DMS53 treated with DMSO at 0.1 percent for 48 hours (cell line): Measurements from ENCODE around the gene CCR2.

Experiments used
- DNase-seq: peaks from one replicate; lab custom pipeline; 2025; ENCODE audit not compliant: unreplicated experiment; lab: John Stamatoyannopoulos, UW

The CCR2 gene

DNA sequence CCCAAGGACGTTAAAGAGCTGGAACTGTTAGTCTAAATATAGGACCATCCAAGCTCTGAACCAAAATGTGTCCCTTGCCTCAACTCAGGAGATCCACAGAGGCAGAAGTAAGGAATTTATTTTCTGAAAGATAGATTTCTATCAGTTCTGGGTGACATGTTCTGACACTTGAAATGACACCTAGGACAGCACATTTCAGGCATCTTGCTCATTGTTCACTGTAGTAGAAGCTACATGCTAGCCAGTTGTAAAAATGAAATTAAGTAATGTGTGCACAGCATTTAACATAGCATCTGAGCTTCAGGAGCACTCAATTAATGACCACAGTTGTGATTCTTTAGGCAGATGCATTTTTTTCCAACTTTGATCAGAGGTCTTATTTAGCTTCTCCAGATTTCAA lies 567 bp downstream of the CCR2 start:
- DNase-seq = no peak

DNA sequence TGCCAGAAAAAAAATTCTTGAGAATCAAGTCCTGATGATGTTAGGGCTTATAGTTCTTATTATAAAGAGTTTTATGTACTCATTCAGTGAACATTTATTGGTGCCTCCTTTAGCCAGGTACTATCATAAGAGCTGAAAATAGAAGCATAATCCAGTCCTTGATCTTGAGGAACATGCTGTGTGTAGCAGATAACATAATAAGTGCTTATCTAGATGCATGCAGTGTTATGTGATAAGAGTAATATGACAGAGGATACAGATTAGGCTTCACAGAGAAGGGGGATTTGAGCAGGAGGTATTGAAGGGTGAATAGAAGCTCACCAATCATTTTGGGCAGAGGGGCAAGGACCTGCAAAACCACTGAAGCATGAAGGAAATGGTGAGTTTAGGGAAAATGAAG lies 1.1 kb downstream of the CCR2 start:
- DNase-seq = no peak

GRCh38 chr3:46356276-46356675 lies 2.4 kb downstream of the CCR2 start:
- no peak for DNase-seq

GRCh38 chr3:46356909-46357308 lies 3.0 kb downstream of the CCR2 start:
- DNase-seq = no peak

DNA sequence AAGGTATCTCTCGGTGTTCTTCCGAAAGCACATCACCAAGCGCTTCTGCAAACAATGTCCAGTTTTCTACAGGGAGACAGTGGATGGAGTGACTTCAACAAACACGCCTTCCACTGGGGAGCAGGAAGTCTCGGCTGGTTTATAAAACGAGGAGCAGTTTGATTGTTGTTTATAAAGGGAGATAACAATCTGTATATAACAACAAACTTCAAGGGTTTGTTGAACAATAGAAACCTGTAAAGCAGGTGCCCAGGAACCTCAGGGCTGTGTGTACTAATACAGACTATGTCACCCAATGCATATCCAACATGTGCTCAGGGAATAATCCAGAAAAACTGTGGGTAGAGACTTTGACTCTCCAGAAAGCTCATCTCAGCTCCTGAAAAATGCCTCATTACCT lies 4.6 kb downstream of the CCR2 start:
- no peak for DNase-seq

DNA sequence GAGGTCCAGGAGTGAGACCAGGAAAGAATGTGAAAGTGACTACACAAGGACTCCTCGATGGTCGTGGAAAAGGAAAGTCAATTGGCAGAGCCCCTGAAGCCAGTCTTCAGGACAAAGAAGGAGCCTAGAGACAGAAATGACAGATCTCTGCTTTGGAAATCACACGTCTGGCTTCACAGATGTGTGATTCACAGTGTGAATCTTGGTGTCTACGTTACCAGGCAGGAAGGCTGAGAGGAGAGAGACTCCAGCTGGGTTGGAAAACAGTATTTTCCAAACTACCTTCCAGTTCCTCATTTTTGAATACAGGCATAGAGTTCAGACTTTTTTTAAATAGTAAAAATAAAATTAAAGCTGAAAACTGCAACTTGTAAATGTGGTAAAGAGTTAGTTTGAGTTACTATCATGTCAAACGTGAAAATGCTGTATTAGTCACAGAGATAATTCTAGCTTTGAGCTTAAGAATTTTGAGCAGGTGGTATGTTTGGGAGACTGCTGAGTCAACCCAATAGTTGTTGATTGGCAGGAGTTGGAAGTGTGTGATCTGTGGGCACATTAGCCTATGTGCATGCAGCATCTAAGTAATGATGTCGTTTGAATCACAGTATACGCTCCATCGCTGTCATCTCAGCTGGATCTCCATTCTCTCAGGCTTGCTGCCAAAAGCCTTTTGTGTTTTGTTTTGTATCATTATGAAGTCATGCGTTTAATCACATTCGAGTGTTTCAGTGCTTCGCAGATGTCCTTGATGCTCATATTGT lies 6.0 kb downstream of the CCR2 start:
- DNase-seq = no peak

DNA sequence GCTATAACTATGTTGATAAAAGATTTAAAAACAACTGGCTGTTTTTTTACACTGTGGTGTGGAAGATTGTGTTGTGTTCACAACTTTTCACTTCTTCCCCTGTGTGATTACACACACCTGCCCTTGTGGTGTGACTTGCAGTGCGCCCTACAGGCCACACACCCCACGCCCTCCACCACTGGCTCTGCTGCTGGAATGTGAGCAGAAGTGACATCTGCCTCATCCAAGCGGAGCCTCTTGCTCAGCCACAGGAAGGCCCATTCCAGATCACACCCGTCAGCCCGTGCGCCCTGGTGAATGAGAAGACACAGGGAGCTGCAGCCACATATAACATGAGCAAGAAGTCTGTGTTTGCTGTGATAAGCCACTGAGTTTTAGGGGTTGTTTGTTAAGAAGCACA lies 7.0 kb downstream of the CCR2 start:
- DNase-seq = no peak

DNA sequence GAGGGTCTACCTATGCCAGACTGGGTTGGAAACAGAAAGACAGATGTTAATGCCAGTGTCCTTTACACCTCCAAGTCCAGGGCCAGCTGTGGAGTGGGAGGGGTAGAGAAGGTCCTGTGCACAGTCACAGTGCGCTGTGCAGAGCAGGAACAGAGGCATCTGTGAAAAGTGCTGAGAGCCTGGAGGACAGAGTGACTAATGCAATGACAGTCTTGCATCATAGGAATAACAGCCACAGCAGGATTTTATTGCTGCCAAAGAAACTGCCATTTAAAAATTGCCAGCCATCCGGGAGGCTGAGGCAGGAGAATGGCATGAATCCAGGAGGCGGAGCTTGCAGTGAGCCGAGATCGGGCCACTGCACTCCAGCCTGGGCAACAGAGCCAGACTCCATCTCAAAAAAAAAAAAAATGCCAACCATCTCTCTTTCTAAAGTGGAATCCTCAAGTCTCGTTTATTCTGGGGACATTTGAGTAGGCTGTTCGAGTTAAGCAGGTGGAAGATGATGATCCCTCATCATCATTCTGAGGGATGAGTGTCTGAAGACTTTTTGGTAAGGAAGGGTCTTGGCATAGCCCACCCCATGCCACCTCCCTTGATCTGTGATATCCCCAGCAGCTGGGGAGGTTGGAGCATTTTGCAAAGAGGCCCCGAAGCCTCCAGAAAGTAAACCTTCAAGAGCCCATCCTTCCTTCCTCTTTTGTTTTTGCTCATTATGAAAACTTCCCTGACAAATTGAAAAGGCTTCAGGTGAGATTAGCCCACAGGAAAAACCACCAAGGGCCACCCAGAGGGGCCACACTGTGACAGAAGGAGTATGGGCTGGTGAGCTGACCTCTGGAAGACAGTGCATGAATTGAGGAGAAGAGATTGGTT lies 7.7 kb downstream of the CCR2 start:
- DNase-seq = no peak

GRCh38 chr3:46365041-46365440 lies 11.1 kb downstream of the CCR2 start:
- DNase-seq = no peak

GRCh38 chr3:46365737-46366524 lies 12.0 kb downstream of the CCR2 start:
- no peak for DNase-seq

GRCh38 chr3:46367811-46368210 lies 13.9 kb downstream of the CCR2 start:
- no peak for DNase-seq

DNA sequence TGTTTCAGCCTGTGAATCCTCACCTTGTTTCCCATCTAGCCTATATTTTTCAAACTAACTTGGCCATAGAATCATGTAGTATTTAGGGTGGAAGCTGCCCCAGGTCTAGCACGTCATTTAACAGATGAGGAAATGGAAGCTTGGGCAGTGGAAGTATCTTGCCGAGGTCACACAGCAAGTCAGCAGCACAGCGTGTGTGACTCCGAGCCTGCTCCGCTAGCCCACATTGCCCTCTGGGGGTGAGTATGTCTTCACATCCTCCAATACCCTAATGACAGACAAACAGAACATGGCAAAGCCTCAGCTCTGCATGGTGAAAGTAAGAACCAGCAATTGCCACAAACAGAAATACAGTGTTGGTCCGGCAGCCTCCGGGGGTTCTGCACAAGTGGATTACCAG lies 14.7 kb downstream of the CCR2 start:
- no peak for DNase-seq

GRCh38 chr3:46369151-46369550 lies 15.2 kb downstream of the CCR2 start:
- no peak for DNase-seq

DNA sequence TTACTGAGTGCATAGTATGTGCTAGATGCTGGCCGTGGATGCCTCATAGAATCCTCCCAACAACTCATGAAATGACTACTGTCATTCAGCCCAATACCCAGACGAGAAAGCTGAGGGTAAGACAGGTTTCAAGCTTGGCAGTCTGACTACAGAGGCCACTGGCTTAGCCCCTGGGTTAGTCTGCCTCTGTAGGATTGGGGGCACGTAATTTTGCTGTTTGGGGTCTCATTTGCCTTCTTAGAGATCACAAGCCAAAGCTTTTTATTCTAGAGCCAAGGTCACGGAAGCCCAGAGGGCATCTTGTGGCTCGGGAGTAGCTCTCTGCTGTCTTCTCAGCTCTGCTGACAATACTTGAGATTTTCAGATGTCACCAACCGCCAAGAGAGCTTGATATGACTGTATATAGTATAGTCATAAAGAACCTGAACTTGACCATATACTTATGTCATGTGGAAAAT lies 15.8 kb downstream of the CCR2 start:
- no peak for DNase-seq

DNA sequence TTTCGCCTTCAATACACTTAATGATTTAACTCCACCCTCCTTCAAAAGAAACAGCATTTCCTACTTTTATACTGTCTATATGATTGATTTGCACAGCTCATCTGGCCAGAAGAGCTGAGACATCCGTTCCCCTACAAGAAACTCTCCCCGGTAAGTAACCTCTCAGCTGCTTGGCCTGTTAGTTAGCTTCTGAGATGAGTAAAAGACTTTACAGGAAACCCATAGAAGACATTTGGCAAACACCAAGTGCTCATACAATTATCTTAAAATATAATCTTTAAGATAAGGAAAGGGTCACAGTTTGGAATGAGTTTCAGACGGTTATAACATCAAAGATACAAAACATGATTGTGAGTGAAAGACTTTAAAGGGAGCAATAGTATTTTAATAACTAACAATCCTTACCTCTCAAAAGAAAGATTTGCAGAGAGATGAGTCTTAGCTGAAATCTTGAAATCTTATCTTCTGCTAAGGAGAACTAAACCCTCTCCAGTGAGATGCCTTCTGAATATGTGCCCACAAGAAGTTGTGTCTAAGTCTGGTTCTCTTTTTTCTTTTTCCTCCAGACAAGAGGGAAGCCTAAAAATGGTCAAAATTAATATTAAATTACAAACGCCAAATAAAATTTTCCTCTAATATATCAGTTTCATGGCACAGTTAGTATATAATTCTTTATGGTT lies 17.1 kb downstream of the CCR2 start, which contains the start of gene CCR5:
Gene CCR5, plus strand, starts transcription at position 108 of the 680 bp plus-strand sequence. CDS start 1,957 bp downstream, outside the sequence.
- no peak for DNase-seq

DNA sequence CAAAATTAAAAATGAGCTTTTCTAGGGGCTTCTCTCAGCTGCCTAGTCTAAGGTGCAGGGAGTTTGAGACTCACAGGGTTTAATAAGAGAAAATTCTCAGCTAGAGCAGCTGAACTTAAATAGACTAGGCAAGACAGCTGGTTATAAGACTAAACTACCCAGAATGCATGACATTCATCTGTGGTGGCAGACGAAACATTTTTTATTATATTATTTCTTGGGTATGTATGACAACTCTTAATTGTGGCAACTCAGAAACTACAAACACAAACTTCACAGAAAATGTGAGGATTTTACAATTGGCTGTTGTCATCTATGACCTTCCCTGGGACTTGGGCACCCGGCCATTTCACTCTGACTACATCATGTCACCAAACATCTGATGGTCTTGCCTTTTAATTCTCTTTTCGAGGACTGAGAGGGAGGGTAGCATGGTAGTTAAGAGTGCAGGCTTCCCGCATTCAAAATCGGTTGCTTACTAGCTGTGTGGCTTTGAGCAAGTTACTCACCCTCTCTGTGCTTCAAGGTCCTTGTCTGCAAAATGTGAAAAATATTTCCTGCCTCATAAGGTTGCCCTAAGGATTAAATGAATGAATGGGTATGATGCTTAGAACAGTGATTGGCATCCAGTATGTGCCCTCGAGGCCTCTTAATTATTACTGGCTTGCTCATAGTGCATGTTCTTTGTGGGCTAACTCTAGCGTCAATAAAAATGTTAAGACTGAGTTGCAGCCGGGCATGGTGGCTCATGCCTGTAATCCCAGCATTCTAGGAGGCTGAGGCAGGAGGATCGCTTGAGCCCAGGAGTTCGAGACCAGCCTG lies 17.8 kb downstream of the CCR2 start:
- DNase-seq = no peak

DNA sequence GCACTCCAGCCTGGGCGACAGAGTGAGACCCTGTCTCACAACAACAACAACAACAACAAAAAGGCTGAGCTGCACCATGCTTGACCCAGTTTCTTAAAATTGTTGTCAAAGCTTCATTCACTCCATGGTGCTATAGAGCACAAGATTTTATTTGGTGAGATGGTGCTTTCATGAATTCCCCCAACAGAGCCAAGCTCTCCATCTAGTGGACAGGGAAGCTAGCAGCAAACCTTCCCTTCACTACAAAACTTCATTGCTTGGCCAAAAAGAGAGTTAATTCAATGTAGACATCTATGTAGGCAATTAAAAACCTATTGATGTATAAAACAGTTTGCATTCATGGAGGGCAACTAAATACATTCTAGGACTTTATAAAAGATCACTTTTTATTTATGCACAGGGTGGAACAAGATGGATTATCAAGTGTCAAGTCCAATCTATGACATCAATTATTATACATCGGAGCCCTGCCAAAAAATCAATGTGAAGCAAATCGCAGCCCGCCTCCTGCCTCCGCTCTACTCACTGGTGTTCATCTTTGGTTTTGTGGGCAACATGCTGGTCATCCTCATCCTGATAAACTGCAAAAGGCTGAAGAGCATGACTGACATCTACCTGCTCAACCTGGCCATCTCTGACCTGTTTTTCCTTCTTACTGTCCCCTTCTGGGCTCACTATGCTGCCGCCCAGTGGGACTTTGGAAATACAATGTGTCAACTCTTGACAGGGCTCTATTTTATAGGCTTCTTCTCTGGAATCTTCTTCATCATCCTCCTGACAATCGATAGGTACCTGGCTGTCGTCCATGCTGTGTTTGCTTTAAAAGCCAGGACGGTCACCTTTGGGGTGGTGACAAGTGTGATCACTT lies 18.8 kb downstream of the CCR2 start:
- no peak for DNase-seq

DNA sequence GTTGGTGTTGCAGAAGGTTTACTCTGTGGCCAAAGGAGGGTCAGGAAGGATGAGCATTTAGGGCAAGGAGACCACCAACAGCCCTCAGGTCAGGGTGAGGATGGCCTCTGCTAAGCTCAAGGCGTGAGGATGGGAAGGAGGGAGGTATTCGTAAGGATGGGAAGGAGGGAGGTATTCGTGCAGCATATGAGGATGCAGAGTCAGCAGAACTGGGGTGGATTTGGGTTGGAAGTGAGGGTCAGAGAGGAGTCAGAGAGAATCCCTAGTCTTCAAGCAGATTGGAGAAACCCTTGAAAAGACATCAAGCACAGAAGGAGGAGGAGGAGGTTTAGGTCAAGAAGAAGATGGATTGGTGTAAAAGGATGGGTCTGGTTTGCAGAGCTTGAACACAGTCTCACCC lies 20.8 kb downstream of the CCR2 start:
- no peak for DNase-seq

GRCh38 chr3:46375218-46375617 lies 21.3 kb downstream of the CCR2 start:
- no peak for DNase-seq
